GM18909 (cell line): ENCODE measurements around the gene ALDH8A1.

Experiments used
- ATAC-seq: cut with Tn5 transposase; IDR thresholded peaks from one replicate; pipeline ENCODE4 v1.9.1; 2021; ENCODE audit warnings: mild to moderate bottlenecking; ENCODE audit not compliant: unreplicated experiment, poor library complexity

The ALDH8A1 gene, protein sequence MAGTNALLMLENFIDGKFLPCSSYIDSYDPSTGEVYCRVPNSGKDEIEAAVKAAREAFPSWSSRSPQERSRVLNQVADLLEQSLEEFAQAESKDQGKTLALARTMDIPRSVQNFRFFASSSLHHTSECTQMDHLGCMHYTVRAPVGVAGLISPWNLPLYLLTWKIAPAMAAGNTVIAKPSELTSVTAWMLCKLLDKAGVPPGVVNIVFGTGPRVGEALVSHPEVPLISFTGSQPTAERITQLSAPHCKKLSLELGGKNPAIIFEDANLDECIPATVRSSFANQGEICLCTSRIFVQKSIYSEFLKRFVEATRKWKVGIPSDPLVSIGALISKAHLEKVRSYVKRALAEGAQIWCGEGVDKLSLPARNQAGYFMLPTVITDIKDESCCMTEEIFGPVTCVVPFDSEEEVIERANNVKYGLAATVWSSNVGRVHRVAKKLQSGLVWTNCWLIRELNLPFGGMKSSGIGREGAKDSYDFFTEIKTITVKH

GRCh38 chr6:134949927-134950326 lies at the start of gene ALDH8A1:
TSS of gene ALDH8A1 (minus strand) at chr6:134950101. CDS start at chr6:134950053, 48 bp downstream.
- no peak for ATAC-seq

- ATAC-seq: no peak
These were observed 49.2 kb upstream of the ALDH8A1 start for GRCh38 chr6:134999107-134999506.

GRCh38 chr6:134997133-134997995 lies 47.5 kb upstream of the ALDH8A1 start:
- no peak for ATAC-seq

DNA sequence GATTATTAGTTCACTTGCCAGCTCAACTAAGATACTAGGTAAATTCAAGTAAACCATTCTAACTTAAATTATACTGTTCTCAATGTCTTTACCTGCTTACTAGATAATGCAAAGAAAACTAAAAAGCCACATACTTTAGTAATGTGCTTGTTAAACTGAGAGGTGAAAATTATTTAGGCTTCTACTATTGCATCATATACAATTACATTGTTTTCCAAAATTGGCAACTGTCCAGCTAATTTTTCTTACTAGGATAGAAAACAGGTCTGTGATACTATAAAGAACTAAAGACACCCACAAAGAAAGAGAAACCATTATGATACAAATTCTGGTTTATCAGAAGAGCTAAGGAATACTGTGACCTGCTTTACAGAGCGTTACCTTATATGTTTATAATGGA lies 45.6 kb upstream of the ALDH8A1 start:
- ATAC-seq: no peak

- no peak for ATAC-seq
These were observed 44.5 kb upstream of the ALDH8A1 start for GRCh38 chr6:134994431-134994830.

- no peak for ATAC-seq
These were observed 42.3 kb upstream of the ALDH8A1 start for GRCh38 chr6:134992155-134992554.

GRCh38 chr6:134990262-134990661 lies 40.4 kb upstream of the ALDH8A1 start:
- ATAC-seq: no peak

- ATAC-seq: no peak
These were observed 34.9 kb upstream of the ALDH8A1 start for GRCh38 chr6:134984821-134985220.

GRCh38 chr6:134983823-134984222 lies 33.9 kb upstream of the ALDH8A1 start:
- ATAC-seq: no peak

- no peak for ATAC-seq
These were observed 32.3 kb upstream of the ALDH8A1 start for GRCh38 chr6:134982161-134982560.

- ATAC-seq: no peak
These were observed 30.9 kb upstream of the ALDH8A1 start for GRCh38 chr6:134980846-134981245.

- ATAC-seq: peak; percentile 82
These were observed 29.2 kb upstream of the ALDH8A1 start for GRCh38 chr6:134979142-134979541.

DNA sequence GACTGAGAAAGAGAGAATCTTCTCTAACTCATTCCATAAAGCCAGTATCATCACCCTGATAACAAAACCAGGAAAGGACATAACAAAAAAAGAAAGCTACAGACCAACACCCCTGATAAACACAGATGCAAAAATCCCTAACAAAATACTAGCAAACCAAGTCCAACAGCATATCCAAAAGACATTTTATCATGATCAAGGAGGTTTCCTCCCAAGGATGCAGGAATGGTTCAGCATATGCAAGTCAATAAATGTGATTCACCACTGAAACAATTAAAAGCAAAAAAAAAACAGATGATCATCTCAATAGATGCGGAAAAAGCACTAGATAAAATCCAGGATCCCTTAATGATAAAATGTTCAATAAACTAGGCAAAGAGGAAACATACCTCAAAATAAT lies 24.5 kb upstream of the ALDH8A1 start:
- no peak for ATAC-seq

- no peak for ATAC-seq
These were observed 17.8 kb upstream of the ALDH8A1 start for GRCh38 chr6:134967711-134968110.

- ATAC-seq: no peak
These were observed 14.7 kb upstream of the ALDH8A1 start for GRCh38 chr6:134964451-134965203.

DNA sequence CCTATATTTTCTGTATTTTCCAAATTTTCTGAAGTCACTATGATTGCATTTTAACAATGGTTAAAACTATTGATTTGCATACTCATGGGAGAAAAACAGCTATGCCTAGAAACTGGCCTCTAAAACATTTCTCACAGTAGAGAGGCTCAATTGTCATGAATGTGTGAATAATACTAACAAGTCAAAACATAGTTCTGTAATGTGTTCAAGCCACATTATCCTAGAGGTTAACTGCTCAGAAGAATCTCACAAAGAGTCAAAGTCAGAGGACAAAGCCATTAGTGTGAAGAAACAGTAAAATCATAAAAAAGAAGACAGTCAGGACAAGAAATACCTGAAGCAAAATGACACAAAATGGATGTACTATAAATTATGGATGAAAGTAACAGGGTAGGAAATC lies 12.5 kb upstream of the ALDH8A1 start:
- ATAC-seq: no peak

GRCh38 chr6:134961366-134961765 lies 11.5 kb upstream of the ALDH8A1 start:
- no peak for ATAC-seq

GRCh38 chr6:134959603-134960002 lies 9.7 kb upstream of the ALDH8A1 start:
- no peak for ATAC-seq

GRCh38 chr6:134956676-134957075 lies 6.8 kb upstream of the ALDH8A1 start:
- no peak for ATAC-seq

GRCh38 chr6:134956032-134956431 lies 6.1 kb upstream of the ALDH8A1 start:
- ATAC-seq: no peak
